ENCODE results near the gene ARHGAP4. TPM values are rescaled to one million over a fixed set of nuclear protein-coding genes. Genes with fewer than 3 reads are reported as not detected.
A peak's percentile ranks its signal among the peaks of the same experiment; 100 is the strongest.

Gene ARHGAP4
- total and polyA plus RNA-seq, 7 donors = 5.1 to 8.0 (median 6.8) TPM

- WGBS, 3 donors = 6 to 27% (median 7%) methylated on average over 20 to 32 of the region's 32 CpGs
- peak in 1 of 2 donors; percentile 50 for DNase-seq
- peaks cover 0 to 79% (median 12%) of the 10 kb centered on the region in 3 donors for H3K27me3 ChIP-seq (ENCODE audit: insufficient read depth in 3 of 3, low read length in 2 of 3)
- intact Hi-C loops (cut with DNase I) = no loop called here
- no peak overlapping the region for H3K4me3 ChIP-seq
- no peak for ATAC-seq
- H3K4me1 ChIP-seq = no peaks in the 10 kb centered on the region
- H3K27ac ChIP-seq = no peak overlapping the region
- H3K36me3 ChIP-seq (ENCODE audit: insufficient read depth in 1 of 2, low read depth in 1 of 2) = no peaks in the 10 kb centered on the region
- no peak for TF ChIP-seq CTCF (IDR thresholded peaks at IDR 0.05)
- H3K9me3 ChIP-seq = no peaks in the 10 kb centered on the region
Measured at GRCh38 chrX:153885208-153885787, 40.8 kb downstream of the ARHGAP4 start.

DNA sequence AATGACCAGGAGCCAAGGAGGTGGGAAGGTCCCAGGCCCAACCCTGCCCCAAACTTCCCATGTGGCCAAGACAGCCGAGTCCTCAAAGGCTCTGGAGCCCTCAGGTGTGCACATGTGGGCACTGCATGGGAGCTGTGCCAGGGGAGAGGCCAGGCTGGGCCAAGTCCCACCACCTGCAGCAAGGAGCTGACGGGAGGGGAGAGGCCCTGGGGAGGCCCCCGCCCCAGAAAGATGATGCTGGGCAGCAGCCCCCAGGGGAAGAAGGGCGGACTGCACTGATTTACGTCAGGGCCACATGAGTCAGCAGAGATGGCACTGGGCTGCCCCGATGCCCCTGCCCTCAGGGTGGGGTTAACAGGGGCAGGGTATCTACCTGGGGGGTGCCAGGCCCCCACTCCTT, 41.5 kb downstream of the ARHGAP4 start:
- WGBS, 3 donors = 35 to 52% (median 47%) methylated on average over 2 to 6 of the region's 6 CpGs
- Histone ChIP-seq H3K9me3 (no peaks in the 10 kb centered on the region), H3K4me3 (no peak overlapping the region), H3K4me1 (no peaks in the 10 kb centered on the region), H3K36me3 (ENCODE audit: insufficient read depth in 1 of 2, low read depth in 1 of 2) (no peaks in the 10 kb centered on the region), H3K27ac (no peak overlapping the region), H3K27me3 (ENCODE audit: insufficient read depth in 3 of 3, low read length in 2 of 3) (peaks cover 0 to 83% (median 15%) of the 10 kb centered on the region in 3 donors)
- DNase-seq (peak in 1 of 2 donors; percentile 40), ATAC-seq (peak in 1 of 4 donors; percentile 36)
- intact Hi-C loops (cut with DNase I) = no loop called here
- TF ChIP-seq CTCF (IDR thresholded peaks at IDR 0.05) = no peak

GRCh38 chrX:153884136-153884535, 41.9 kb downstream of the ARHGAP4 start:
- DNase-seq (peak in 1 of 2 donors; percentile 13), ATAC-seq (no peak)
- Histone ChIP-seq H3K9me3 (no peaks in the 10 kb centered on the region), H3K4me1 (no peaks in the 10 kb centered on the region), H3K36me3 (ENCODE audit: insufficient read depth in 1 of 2, low read depth in 1 of 2) (no peaks in the 10 kb centered on the region), H3K27ac (no peak overlapping the region), H3K27me3 (ENCODE audit: insufficient read depth in 3 of 3, low read length in 2 of 3) (peaks cover 0 to 83% (median 15%) of the 10 kb centered on the region in 3 donors), H3K4me3 (no peak overlapping the region)
- TF ChIP-seq CTCF (IDR thresholded peaks at IDR 0.05) = no peak
- WGBS, 3 donors = 58 to 71% (median 59%) methylated on average over 8 to 13 of the region's 13 CpGs
- intact Hi-C loops (cut with DNase I) = no loop called here

DNA sequence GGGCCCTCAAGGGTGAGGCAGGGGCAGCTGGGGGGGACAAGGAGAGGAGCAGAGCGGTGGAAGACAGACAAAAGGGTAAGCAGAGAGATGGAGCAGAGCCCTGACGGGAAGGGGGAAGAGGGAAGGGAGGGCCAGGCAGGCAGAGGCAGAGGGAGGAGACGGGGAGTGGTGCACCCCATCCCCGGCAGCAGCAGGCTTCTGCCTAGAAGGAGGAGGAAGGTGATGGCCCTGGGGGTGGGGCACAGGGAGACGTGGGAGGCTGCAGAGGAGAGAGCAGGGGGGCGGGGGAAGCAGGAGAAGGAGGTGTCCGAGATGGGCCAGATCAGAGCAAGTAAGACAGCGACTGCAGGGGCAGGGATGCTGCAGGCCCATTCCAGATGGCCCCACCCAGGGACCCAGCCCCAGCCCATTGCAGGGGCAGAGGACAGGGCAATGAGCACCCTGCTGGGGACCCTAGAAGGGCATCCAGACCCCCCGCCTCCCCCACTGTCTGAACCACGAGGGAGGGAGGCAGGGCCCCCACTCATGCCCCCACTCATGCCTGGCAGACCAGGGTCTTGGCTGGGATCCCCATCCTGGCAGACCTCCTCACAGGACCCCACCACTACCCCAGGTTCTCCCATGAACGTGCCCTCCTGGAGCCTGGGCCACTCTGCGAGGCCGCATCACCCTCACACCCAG, 42.8 kb downstream of the ARHGAP4 start:
- intact Hi-C loops (cut with DNase I) = no loop called here
- Histone ChIP-seq H3K36me3 (ENCODE audit: insufficient read depth in 1 of 2, low read depth in 1 of 2) (no peaks in the 10 kb centered on the region), H3K4me1 (no peaks in the 10 kb centered on the region), H3K27me3 (ENCODE audit: insufficient read depth in 3 of 3, low read length in 2 of 3) (peaks cover 0 to 80% (median 13%) of the 10 kb centered on the region in 3 donors), H3K4me3 (no peak overlapping the region), H3K9me3 (no peaks in the 10 kb centered on the region), H3K27ac (no peak overlapping the region)
- TF ChIP-seq CTCF (IDR thresholded peaks at IDR 0.05) = no peak
- no peak for DNase-seq
- no peak for ATAC-seq
- 62 to 72% (median 63%) methylated on average over 10 to 13 of the region's 13 CpGs for WGBS, 3 donors
